ENCODE data around the gene TRPM7. TPM values are rescaled to one million over a fixed set of nuclear protein-coding genes. Genes with fewer than 3 reads are reported as not detected.

TRPM7 gene
- total and polyA plus RNA-seq, 2 of the 8 experiments (the other 6 are each of a cell fraction or from before 2014, with no cell fraction given), result 7.5 to 33.2 TPM

GRCh38 chr15:50523851-50524251 is 162.7 kb downstream of the TRPM7 start (continued):
- TF ChIP-seq CHD7 (IDR thresholded peaks at IDR 0.05; ENCODE audit: insufficient replicate concordance, low read length) (no peak), E2F6 (IDR thresholded peaks at IDR 0.05) (no peak), BACH1 (IDR thresholded peaks at IDR 0.05; ENCODE audit: low read length) (no peak), RAD21 (IDR thresholded peaks at IDR 0.05 in 1 of 2, conservative IDR thresholded peaks at IDR 0.05 in 1 of 2; ENCODE audit: low read depth in 2 of 2, low read length in 2 of 2) (no peak), TBP (IDR thresholded peaks at IDR 0.05; ENCODE audit: low read depth, low read length) (no peak)

Measured in H1 (cell line).